B cell (primary cell): ENCODE measurements around the gene RASA4B. TPM values are rescaled to one million over a fixed set of nuclear protein-coding genes. Genes with fewer than 3 reads are reported as not detected.

Experiments
- ATAC-seq: fragments of 200-7000 bp; cut with Tn5 transposase; one replicate; pipeline ENCODE4 v1.10.0; 2021; ENCODE audit warnings: low read depth, mild to moderate bottlenecking, moderate number of reproducible peaks, moderate library complexity
- CTCF ChIA-PET: fragments of 350-600 bp; sonication (Branson Sonifier 250); formaldehyde crosslinking; loops from one replicate; lab custom pipeline; 2021; ENCODE audit warnings: antibody characterized with exemption, inconsistent platforms; lab: Charles Lee
- POLR2A ChIA-PET: fragments of 350-600 bp; sonication (Branson Sonifier 250); formaldehyde crosslinking; loops from one replicate; lab custom pipeline; 2021; ENCODE audit warnings: antibody characterized with exemption; lab: Charles Lee
- DNase-seq: peaks from one replicate; pipeline ENCODE4 v3.0.0; 2013
- H2AFZ ChIP-seq: 2 replicates; pipeline ENCODE4 v1.6.1; 2012; ENCODE audit warnings: mild to moderate bottlenecking, low read depth, low read length; ENCODE audit not compliant: insufficient read depth, poor library complexity, severe bottlenecking
- H3K27ac ChIP-seq, 2 donors: 1 replicate in 1 of 2; 2 replicates in 1 of 2; pipeline ENCODE4 v1.5.1; 2012 to 2013; ENCODE audit warnings: low read length in 2 of 2, mild to moderate bottlenecking in 2 of 2, moderate library complexity in 1 of 2
- H3K27me3 ChIP-seq, 4 experiments: fragments of 200-600 bp in 1 of 4; sonication (generic) in 1 of 4; replicated peaks in 1 of 4; 1 replicate in 2 of 4; 2 replicates in 2 of 4; pipeline versions ENCODE4 v1.6.1 to v1.7.0; 2013 to 2016; ENCODE audit warnings: low read length in 3 of 4, mild to moderate bottlenecking in 2 of 4, mixed read lengths in 1 of 4, moderate library complexity in 1 of 4; ENCODE audit not compliant: insufficient read depth in 4 of 4, control insufficient read depth in 3 of 4; ENCODE audit errors: control extremely low read depth in 1 of 4
- H3K36me3 ChIP-seq, 2 experiments: replicated peaks in 1 of 2; 1 replicate in 1 of 2; 2 replicates in 1 of 2; pipeline versions ENCODE4 v1.6.1 to v1.7.1; 2013; ENCODE audit warnings: low read length in 1 of 2; ENCODE audit not compliant: insufficient read depth in 2 of 2, control insufficient read depth in 1 of 2; ENCODE audit errors: control extremely low read depth in 1 of 2, extremely low read depth in 1 of 2
- H3K4me1 ChIP-seq, 2 donors: fragments of 200-600 bp in 1 of 2; sonication (generic) in 1 of 2; 1 replicate in 1 of 2; 2 replicates in 1 of 2; pipeline versions ENCODE4 v1.5.1 to v1.6.1; 2013 to 2017; ENCODE audit warnings: low read length in 2 of 2; ENCODE audit not compliant: control insufficient read depth in 2 of 2, insufficient read depth in 2 of 2
- H3K4me2 ChIP-seq: replicated peaks from 2 replicates; pipeline ENCODE3; 2012; ENCODE audit warnings: mild to moderate bottlenecking, low read depth, low read length; ENCODE audit not compliant: poor library complexity, severe bottlenecking
- H3K4me3 ChIP-seq, 5 experiments: fragments of 200-600 bp in 1 of 5; sonication (generic) in 1 of 5; 1 replicate in 3 of 5; 2 replicates in 2 of 5; pipeline versions ENCODE4 v1.5.1 to v1.7.0; 2011 to 2016; ENCODE audit warnings: low read length in 4 of 5, mild to moderate bottlenecking in 4 of 5, low read depth in 2 of 5, control low read depth in 1 of 5, moderate library complexity in 1 of 5; ENCODE audit not compliant: insufficient read depth in 1 of 5; ENCODE audit errors: control extremely low read depth in 1 of 5, extremely low read depth in 1 of 5
- H3K79me2 ChIP-seq: fragments of 200-600 bp; sonication (generic); one replicate; pipeline ENCODE4 v1.6.0; 2016; ENCODE audit warnings: low read length; ENCODE audit not compliant: control insufficient read depth, insufficient read depth
- H3K9ac ChIP-seq: fragments of 200-600 bp; sonication (generic); 2 replicates; pipeline ENCODE4 v1.6.1; 2017; ENCODE audit warnings: mild to moderate bottlenecking, low read length, moderate library complexity
- H3K9me3 ChIP-seq, 3 donors: one replicate each; pipeline versions ENCODE4 v1.6.1 to v1.7.1; 2013; ENCODE audit warnings: low read length in 2 of 3; ENCODE audit not compliant: control insufficient read depth in 2 of 3, insufficient read depth in 1 of 3; ENCODE audit errors: control extremely low read depth in 1 of 3
- H4K20me1 ChIP-seq: 2 replicates; pipeline ENCODE4 v1.6.0; 2012; ENCODE audit warnings: mild to moderate bottlenecking, low read length; ENCODE audit not compliant: insufficient read depth, control insufficient read depth, poor library complexity, severe bottlenecking
- H3K27ac Mint-ChIP-seq: one replicate; pipeline ENCODE4 v1.8.0; 2021; ENCODE audit warnings: mixed read lengths
- H3K27me3 Mint-ChIP-seq: one replicate; pipeline ENCODE4 v1.8.0; 2021; ENCODE audit warnings: mixed read lengths
- H3K4me1 Mint-ChIP-seq: one replicate; pipeline ENCODE4 v1.8.0; 2021; ENCODE audit warnings: mixed read lengths
- H3K4me3 Mint-ChIP-seq: one replicate; pipeline ENCODE4 v1.8.0; 2021; ENCODE audit warnings: mixed read lengths
- H3K9me3 Mint-ChIP-seq: one replicate; pipeline ENCODE4 v1.8.0; 2022; ENCODE audit warnings: mixed read lengths; ENCODE audit not compliant: insufficient read depth
- CTCF ChIP-seq: fragments of 200-600 bp; IDR thresholded peaks from one replicate; pipeline ENCODE4 v1.8.0; 2022; ENCODE audit warnings: antibody characterized with exemption, mild to moderate bottlenecking
- EZH2 ChIP-seq: IDR thresholded peaks from 2 replicates; pipeline ENCODE4 v1.6.1; 2012; ENCODE audit warnings: borderline replicate concordance, low read depth, mild to moderate bottlenecking, moderate library complexity, low read length; ENCODE audit not compliant: insufficient read depth, poor library complexity, severe bottlenecking
- WGBS: methylation state at CpG from one replicate; pipeline ENCODE4 v1.1.5; 2013; ENCODE audit warnings: missing lambda C conversion rate; ENCODE audit not compliant: insufficient coverage; 5-methylcytosine and 5-hydroxymethylcytosine counted together
- intact Hi-C: fragments of 100-400 bp; cut with micrococcal nuclease; formaldehyde crosslinking; loops from one replicate; pipeline ENCODE4 v1.10.0; 2022
- polyA plus RNA-seq: library from polyadenylated mRNA; depleted of rRNA; stranded (reverse); fragments of >200 nt; gene quantifications from 2 replicates; pipeline ENCODE4 v1.2.3, GENCODE V29; 2012
- total RNA-seq, 2 donors: library from RNA; stranded (reverse); fragments of 120-200 nt in 1 of 2; gene quantifications; 1 replicate in 1 of 2; 2 replicates in 1 of 2; pipeline versions ENCODE4 v1.2.3 to v1.2.4, GENCODE V29; 2013 to 2022

The RASA4B gene
- total and polyA plus RNA-seq, 2 donors (not counting 1 experiment from before 2014, with no cell fraction given), result 15.6 to 26.4 TPM

GRCh38 chr7:102454468-102454867 is 63.1 kb downstream of the RASA4B start:
- Histone ChIP-seq H3K79me2 (peaks cover 34% of the 10 kb centered on the region), H3K27me3 (no peaks in the 10 kb centered on the region), H3K9me3 (no peaks in the 10 kb centered on the region), H3K27ac (no peak overlapping the region), H3K4me1 (peaks cover 5 to 8% of the 10 kb centered on the region in 2 donors), H4K20me1 (peaks cover 42% of the 10 kb centered on the region), H3K4me2 (no peak overlapping the region), H3K36me3 (peaks cover 1 to 34% of the 10 kb centered on the region in 2 experiments), H2AFZ (no peak overlapping the region), H3K9ac (no peak overlapping the region), H3K4me3 (no peak overlapping the region)
- CTCF ChIA-PET, result interaction anchor here (0.6 to 46.3 kb wide), 2 partner anchors 17 to 43 kb away, joined by 3 to 1182 read pairs; no protein-coding TSS in a partner anchor
- 78% methylated on average over 11 of the region's 12 CpGs for WGBS
- Mint-ChIP-seq H3K4me1 (peaks cover 10% of the 10 kb centered on the region), H3K27me3 (no peaks in the 10 kb centered on the region), H3K27ac (no peak overlapping the region), H3K9me3 (no peaks in the 10 kb centered on the region), H3K4me3 (no peak overlapping the region)
- POLR2A ChIA-PET, result interaction anchor here (0.6 to 1.0 kb wide), 3 partner anchors 10 to 39 kb away, joined by 3 to 4 read pairs (median 4); no protein-coding TSS in a partner anchor
- intact Hi-C loops, result no loop called here
- DNase-seq, result no peak
- ATAC-seq, result no peak
- TF ChIP-seq EZH2 (no peak), CTCF (no peak)

- no peaks in the 10 kb centered on the region for H3K27me3 Mint-ChIP-seq
- H3K9me3 ChIP-seq, result no peaks in the 10 kb centered on the region
- intact Hi-C loops, result no loop called here
- H3K79me2 ChIP-seq, result peaks cover 30% of the 10 kb centered on the region
- H3K4me1 ChIP-seq, result peaks cover 5 to 8% of the 10 kb centered on the region in 2 donors
- TF ChIP-seq CTCF (no peak), EZH2 (no peak)
- no peak for DNase-seq
- no peak overlapping the region for H2AFZ ChIP-seq
- WGBS, result 91% methylated on average over 7 of the region's 7 CpGs
- H3K27me3 ChIP-seq, result no peaks in the 10 kb centered on the region
- peaks cover 10% of the 10 kb centered on the region for H3K4me1 Mint-ChIP-seq
- no peaks in the 10 kb centered on the region for H3K9me3 Mint-ChIP-seq
- H3K36me3 ChIP-seq, result peaks cover 1 to 33% of the 10 kb centered on the region in 2 experiments
- no peak overlapping the region for H3K4me2 ChIP-seq
- H3K4me3 Mint-ChIP-seq, result no peak overlapping the region
- no peak overlapping the region for H3K4me3 ChIP-seq
- H3K27ac ChIP-seq, result no peak overlapping the region
- no peak overlapping the region for H3K9ac ChIP-seq
- ATAC-seq, result no peak
- ChIA-PET CTCF (interaction anchor here (2.0 to 46.3 kb wide), 2 partner anchors 18 to 42 kb away, joined by 6 to 1182 read pairs; no protein-coding TSS in a partner anchor), POLR2A (interaction anchor here (0.9 to 1.3 kb wide), 3 partner anchors 26 to 57 kb away, joined by 3 to 5 read pairs (median 5); partner anchors contain the start of gene PRKRIP1)
- peak overlapping the region; percentile 37 for H3K27ac Mint-ChIP-seq
- H4K20me1 ChIP-seq, result peaks cover 41% of the 10 kb centered on the region
These were observed 64.3 kb downstream of the RASA4B start for GRCh38 chr7:102453319-102453718.
